Activated T-helper 2 cell treated with anti-CD3 and anti-CD28 coated beads, Interferon-gamma antibody, Interleukin-2, Interleukin-4, amounts not matched to agents 10 μg/mL and 5 μg/mL and 100 μg/mL, durations not matched to agents 14 hours and 24 hours and 36 hours (primary cell): ENCODE data around the gene GSK3A. TPM values are rescaled to one million over a fixed set of nuclear protein-coding genes. Genes with fewer than 3 reads are reported as not detected.
"Not testable (repeated sequence)": the region's sequence is repeated elsewhere in the genome, so short reads cannot be mapped to it uniquely, and the experiment has no call there.

Source experiments
- DNase-seq: peaks from one replicate; pipeline ENCODE4 v3.0.0; 2021; ENCODE audit warnings: low spot score
- H3K27ac Mint-ChIP-seq: one replicate; pipeline ENCODE4 v1.8.0; 2021; ENCODE audit warnings: mixed read lengths
- H3K27me3 Mint-ChIP-seq: one replicate; pipeline ENCODE4 v1.8.0; 2021; ENCODE audit warnings: low read depth, mixed read lengths
- H3K36me3 Mint-ChIP-seq: one replicate; pipeline ENCODE4 v1.8.0; 2021; ENCODE audit warnings: low read depth, mixed read lengths
- H3K4me1 Mint-ChIP-seq: one replicate; pipeline ENCODE4 v1.8.0; 2021; ENCODE audit warnings: low read depth, mixed read lengths
- H3K4me3 Mint-ChIP-seq: one replicate; pipeline ENCODE4 v1.8.0; 2021; ENCODE audit warnings: low read depth, mild to moderate bottlenecking, moderate library complexity, mixed read lengths
- H3K9me3 Mint-ChIP-seq: one replicate; pipeline ENCODE4 v1.8.0; 2021; ENCODE audit warnings: mixed read lengths
- intact Hi-C: fragments of 100-400 bp; cut with micrococcal nuclease; formaldehyde crosslinking; loops from one replicate; pipeline ENCODE4 v1.15.1; 2023
- total RNA-seq: library from RNA; stranded (reverse); gene quantifications from 2 replicates; pipeline ENCODE4 v1.2.3, GENCODE V29; 2022

GSK3A gene
- total RNA-seq, 1 donor from 2014 or later = 52.4 TPM

- no peak overlapping the region for H3K4me3 Mint-ChIP-seq
Observed at GRCh38 chr19:42270346-42271044, 28.1 kb upstream of the GSK3A start.

GRCh38 chr19:42269478-42270345 lies 27.3 kb upstream of the GSK3A start:
- Mint-ChIP-seq H3K27ac (peak overlapping the region; percentile 99), H3K4me3 (no peak overlapping the region), H3K36me3 (peaks cover 27% of the 10 kb centered on the region), H3K4me1 (peaks cover 25% of the 10 kb centered on the region), H3K27me3 (no peaks in the 10 kb centered on the region), H3K9me3 (no peaks in the 10 kb centered on the region)
- DNase-seq = no peak
- intact Hi-C loops = loop anchor here (1.0 to 2.0 kb wide), 2 partner anchors 10 to 53 kb away; partner anchors contain the start of gene DEDD2

More at GRCh38 chr19:42270346-42271044, 28.1 kb upstream of the GSK3A start:
- Mint-ChIP-seq H3K36me3 (peaks cover 34% of the 10 kb centered on the region), H3K27me3 (no peaks in the 10 kb centered on the region), H3K9me3 (no peaks in the 10 kb centered on the region), H3K27ac (peak overlapping the region; percentile 99), H3K4me1 (peaks cover 29% of the 10 kb centered on the region)
- intact Hi-C loops = loop anchor here (1.0 kb wide), 1 partner anchor 9 kb away; no protein-coding TSS in a partner anchor
- peak; percentile 62 for DNase-seq

- Mint-ChIP-seq H3K27ac (peak within 1 kb of the TSS; percentile 99), H3K27me3 (no peaks in the 10 kb centered on the region), H3K36me3 (peaks cover 21% of the 10 kb centered on the region), H3K4me3 (no peak within 1 kb of the TSS), H3K9me3 (no peaks in the 10 kb centered on the region), H3K4me1 (peaks cover 25% of the 10 kb centered on the region)
- intact Hi-C loops = loop anchor here (1.0 to 2.0 kb wide), 4 partner anchors 14 to 52 kb away; partner anchors contain the start of genes DEDD2 and ERF
- DNase-seq = peak; percentile 99
Observed at GRCh38 chr19:42268704-42269477, 26.5 kb upstream of the GSK3A start, which contains the start of gene CIC. CIC (plus strand) TSS chr19:42269252; CDS start chr19:42271784, 2,532 bp downstream.

- peaks cover 15% of the 10 kb centered on the region for H3K36me3 Mint-ChIP-seq
- no peaks in the 10 kb centered on the region for H3K9me3 Mint-ChIP-seq
- H3K4me3 Mint-ChIP-seq = no peak overlapping the region
- DNase-seq = peak; percentile 99
- no peak overlapping the region for H3K27ac Mint-ChIP-seq
- peaks cover 25% of the 10 kb centered on the region for H3K4me1 Mint-ChIP-seq
- H3K27me3 Mint-ChIP-seq = no peaks in the 10 kb centered on the region
- intact Hi-C loops = loop anchor here (1.0 to 2.0 kb wide), 4 partner anchors 13 to 51 kb away; partner anchors contain the start of genes DEDD2 and ERF
Observed at GRCh38 chr19:42268142-42268703, 25.8 kb upstream of the GSK3A start.

- intact Hi-C loops = loop anchor here (1.0 to 2.0 kb wide), 4 partner anchors 12 to 51 kb away; partner anchors contain the start of genes DEDD2 and ERF
- DNase-seq = no peak
- Mint-ChIP-seq H3K27me3 (no peaks in the 10 kb centered on the region), H3K9me3 (no peaks in the 10 kb centered on the region), H3K36me3 (peaks cover 13% of the 10 kb centered on the region), H3K4me1 (peaks cover 25% of the 10 kb centered on the region), H3K27ac (no peak overlapping the region), H3K4me3 (no peak overlapping the region)
Observed at GRCh38 chr19:42267644-42268141, 25.3 kb upstream of the GSK3A start.

GRCh38 chr19:42266928-42267603 lies 24.7 kb upstream of the GSK3A start:
- H3K36me3 Mint-ChIP-seq = peaks cover 13% of the 10 kb centered on the region
- DNase-seq, H3K27ac Mint-ChIP-seq, H3K9me3 Mint-ChIP-seq, intact Hi-C loops, H3K27me3 Mint-ChIP-seq: not testable (repeated sequence)
- peaks cover 25% of the 10 kb centered on the region for H3K4me1 Mint-ChIP-seq
- H3K4me3 Mint-ChIP-seq = peak overlapping the region; percentile 10

- intact Hi-C loops, H3K27ac Mint-ChIP-seq, H3K36me3 Mint-ChIP-seq, H3K9me3 Mint-ChIP-seq, H3K27me3 Mint-ChIP-seq, DNase-seq, H3K4me3 Mint-ChIP-seq: not testable (repeated sequence)
- H3K4me1 Mint-ChIP-seq = peaks cover 19% of the 10 kb centered on the region
Observed at GRCh38 chr19:42266105-42266504, 23.7 kb upstream of the GSK3A start.

GRCh38 chr19:42261763-42262162 lies 19.4 kb upstream of the GSK3A start:
- peaks cover 2% of the 10 kb centered on the region for H3K27me3 Mint-ChIP-seq
- no peaks in the 10 kb centered on the region for H3K36me3 Mint-ChIP-seq
- intact Hi-C loops = no loop called here
- H3K27ac Mint-ChIP-seq = no peak overlapping the region
- no peaks in the 10 kb centered on the region for H3K9me3 Mint-ChIP-seq
- no peak overlapping the region for H3K4me3 Mint-ChIP-seq
- DNase-seq = no peak
- H3K4me1 Mint-ChIP-seq = no peaks in the 10 kb centered on the region

GRCh38 chr19:42257842-42258241 lies 15.4 kb upstream of the GSK3A start:
- H3K27me3 Mint-ChIP-seq, intact Hi-C loops, H3K4me3 Mint-ChIP-seq, H3K36me3 Mint-ChIP-seq, H3K9me3 Mint-ChIP-seq, DNase-seq, H3K27ac Mint-ChIP-seq, H3K4me1 Mint-ChIP-seq: not testable (repeated sequence)

GRCh38 chr19:42255766-42256745 lies 13.7 kb upstream of the GSK3A start:
- Mint-ChIP-seq H3K27ac (no peak overlapping the region), H3K4me1 (peaks cover 18% of the 10 kb centered on the region), H3K4me3 (peak overlapping the region; percentile 50), H3K9me3 (no peaks in the 10 kb centered on the region), H3K36me3 (peaks cover 13% of the 10 kb centered on the region), H3K27me3 (peaks cover 7% of the 10 kb centered on the region)
- intact Hi-C loops = loop anchor here (1.0 to 2.0 kb wide), 3 partner anchors 12 to 57 kb away; no protein-coding TSS in a partner anchor
- DNase-seq = no peak
